ENCODE measurements around the gene IRAK1BP1.

The IRAK1BP1 gene

DNA sequence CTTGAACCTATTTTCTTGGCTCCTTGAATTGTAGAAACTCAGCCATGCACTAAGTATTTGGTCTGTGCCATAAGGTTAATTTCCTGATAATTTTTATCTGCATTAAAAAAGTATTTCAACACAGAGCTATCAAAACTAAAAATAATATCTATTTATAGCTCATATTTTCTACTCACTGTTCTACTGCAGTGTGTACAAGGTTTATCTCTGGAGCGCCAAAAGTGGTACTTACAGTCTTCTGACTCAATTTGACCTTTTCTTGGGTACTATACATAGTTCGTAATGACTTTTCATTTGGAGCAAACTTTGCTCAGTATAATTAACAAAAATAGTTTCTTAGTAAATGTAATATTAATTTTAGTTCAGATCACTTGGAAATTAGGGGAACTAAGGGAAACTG lies 69.2 kb downstream of the IRAK1BP1 start:
- H2AFZ ChIP-seq (ENCODE audit: low read depth), result no peak overlapping the region
- TF ChIP-seq, protein P1, sequence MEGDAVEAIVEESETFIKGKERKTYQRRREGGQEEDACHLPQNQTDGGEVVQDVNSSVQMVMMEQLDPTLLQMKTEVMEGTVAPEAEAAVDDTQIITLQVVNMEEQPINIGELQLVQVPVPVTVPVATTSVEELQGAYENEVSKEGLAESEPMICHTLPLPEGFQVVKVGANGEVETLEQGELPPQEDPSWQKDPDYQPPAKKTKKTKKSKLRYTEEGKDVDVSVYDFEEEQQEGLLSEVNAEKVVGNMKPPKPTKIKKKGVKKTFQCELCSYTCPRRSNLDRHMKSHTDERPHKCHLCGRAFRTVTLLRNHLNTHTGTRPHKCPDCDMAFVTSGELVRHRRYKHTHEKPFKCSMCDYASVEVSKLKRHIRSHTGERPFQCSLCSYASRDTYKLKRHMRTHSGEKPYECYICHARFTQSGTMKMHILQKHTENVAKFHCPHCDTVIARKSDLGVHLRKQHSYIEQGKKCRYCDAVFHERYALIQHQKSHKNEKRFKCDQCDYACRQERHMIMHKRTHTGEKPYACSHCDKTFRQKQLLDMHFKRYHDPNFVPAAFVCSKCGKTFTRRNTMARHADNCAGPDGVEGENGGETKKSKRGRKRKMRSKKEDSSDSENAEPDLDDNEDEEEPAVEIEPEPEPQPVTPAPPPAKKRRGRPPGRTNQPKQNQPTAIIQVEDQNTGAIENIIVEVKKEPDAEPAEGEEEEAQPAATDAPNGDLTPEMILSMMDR (conservative IDR thresholded peaks at IDR 0.05; ENCODE audit: low read depth, low read length), result no peak
- no peak overlapping the region for H3K4me2 ChIP-seq
- no peaks in the 10 kb centered on the region for H4K20me1 ChIP-seq (ENCODE audit: insufficient read depth)
- no peak overlapping the region for H3K4me3 ChIP-seq (IDR thresholded peaks at IDR 0.05; ENCODE audit: insufficient read depth, low read depth, low read length)
- no peak overlapping the region for H3K27ac ChIP-seq
- H3K9ac ChIP-seq, result no peak overlapping the region
- H3K27me3 ChIP-seq (ENCODE audit: insufficient read depth, low read depth), result no peaks in the 10 kb centered on the region
- H3K36me3 ChIP-seq (ENCODE audit: insufficient read depth), result no peaks in the 10 kb centered on the region
- H3K4me1 ChIP-seq (ENCODE audit: low read depth, poor library complexity, severe bottlenecking), result no peaks in the 10 kb centered on the region
- H3K79me2 ChIP-seq (ENCODE audit: insufficient read depth, low read depth), result no peaks in the 10 kb centered on the region

DNA sequence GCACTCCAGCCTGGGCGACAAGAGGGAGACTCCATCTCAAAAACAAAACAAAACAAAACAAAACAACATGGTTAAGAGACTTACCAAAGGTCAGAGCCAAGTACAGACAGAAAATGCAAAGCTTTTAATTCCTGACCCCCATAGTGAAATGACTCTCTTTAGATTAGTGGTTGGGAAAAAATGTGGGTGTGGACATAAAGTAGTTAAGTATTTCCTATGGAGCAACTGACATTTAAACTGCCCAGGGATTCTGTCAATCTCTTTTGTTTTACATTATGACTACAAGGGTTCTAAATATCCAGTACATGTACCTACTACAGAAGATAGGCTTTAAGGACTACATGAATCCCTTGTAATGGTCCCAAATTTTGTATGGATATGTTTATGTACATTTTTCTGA lies 75.1 kb downstream of the IRAK1BP1 start:
- TF ChIP-seq, protein P1 (conservative IDR thresholded peaks at IDR 0.05; ENCODE audit: low read depth, low read length), result no peak
- Histone ChIP-seq H2AFZ (ENCODE audit: low read depth) (no peak overlapping the region), H3K4me1 (ENCODE audit: low read depth, poor library complexity, severe bottlenecking) (no peaks in the 10 kb centered on the region), H3K36me3 (ENCODE audit: insufficient read depth) (no peaks in the 10 kb centered on the region; the same call in 1 of the 2 replicates), H3K27ac (no peak overlapping the region), H3K79me2 (ENCODE audit: insufficient read depth, low read depth) (no peaks in the 10 kb centered on the region), H3K27me3 (ENCODE audit: insufficient read depth, low read depth) (no peaks in the 10 kb centered on the region), H3K9ac (no peak overlapping the region), H3K4me2 (no peak overlapping the region), H4K20me1 (ENCODE audit: insufficient read depth) (no peaks in the 10 kb centered on the region), H3K4me3 (IDR thresholded peaks at IDR 0.05; ENCODE audit: insufficient read depth, low read depth, low read length) (no peak overlapping the region)

DNA sequence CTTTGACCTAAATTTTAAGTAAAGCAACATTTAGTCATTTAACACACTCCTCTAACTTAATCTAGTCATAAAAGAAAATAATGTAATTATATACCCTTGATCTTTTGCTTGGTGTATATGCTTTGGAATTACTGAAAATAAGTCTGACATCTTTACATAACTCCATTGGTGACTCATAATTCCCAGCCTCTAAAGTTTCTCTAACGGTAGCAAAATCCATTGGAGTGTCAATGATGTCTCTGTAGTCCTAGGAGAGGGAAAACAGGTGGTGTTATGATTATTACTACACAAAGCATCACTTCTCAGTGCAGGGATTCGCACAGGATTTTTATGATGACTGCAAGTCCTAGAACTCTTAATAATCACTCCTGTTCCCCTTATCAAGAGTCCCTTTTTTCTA lies 80.2 kb downstream of the IRAK1BP1 start:
- no peaks in the 10 kb centered on the region for H3K4me1 ChIP-seq (ENCODE audit: low read depth, poor library complexity, severe bottlenecking)
- H3K79me2 ChIP-seq (ENCODE audit: insufficient read depth, low read depth), result no peaks in the 10 kb centered on the region
- no peak overlapping the region for H3K27ac ChIP-seq
- peaks cover 2% of the 10 kb centered on the region for H3K36me3 ChIP-seq (ENCODE audit: insufficient read depth)
- H3K4me3 ChIP-seq (IDR thresholded peaks at IDR 0.05; ENCODE audit: insufficient read depth, low read depth, low read length), result no peak overlapping the region
- H3K9ac ChIP-seq, result no peak overlapping the region
- TF ChIP-seq, protein P1 (conservative IDR thresholded peaks at IDR 0.05; ENCODE audit: low read depth, low read length), result no peak
- no peak overlapping the region for H2AFZ ChIP-seq (ENCODE audit: low read depth)
- no peak overlapping the region for H3K4me2 ChIP-seq
- H3K27me3 ChIP-seq (ENCODE audit: insufficient read depth, low read depth), result no peaks in the 10 kb centered on the region
- H4K20me1 ChIP-seq (ENCODE audit: insufficient read depth), result no peaks in the 10 kb centered on the region

DNA sequence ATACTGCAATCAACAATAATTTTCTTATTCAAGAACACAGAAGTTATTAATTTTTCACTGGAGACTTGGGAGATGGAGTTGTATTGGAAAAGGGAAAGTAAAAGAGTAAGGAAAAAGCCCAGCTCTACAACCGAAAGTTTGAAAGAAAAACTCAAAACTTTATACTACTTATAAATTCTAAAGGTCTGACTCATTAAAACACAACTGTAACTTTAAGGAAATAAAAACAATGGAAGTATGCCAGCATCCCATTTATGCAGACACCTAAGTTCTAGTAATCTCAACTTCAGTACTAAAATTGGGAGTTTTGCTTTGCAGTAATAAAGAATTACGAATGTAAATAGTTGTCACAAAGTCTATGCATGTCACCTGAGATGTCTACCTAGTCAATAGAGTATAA lies 80.6 kb downstream of the IRAK1BP1 start:
- Histone ChIP-seq H3K79me2 (ENCODE audit: insufficient read depth, low read depth) (no peaks in the 10 kb centered on the region), H4K20me1 (ENCODE audit: insufficient read depth) (no peaks in the 10 kb centered on the region), H3K4me3 (IDR thresholded peaks at IDR 0.05; ENCODE audit: insufficient read depth, low read depth, low read length) (no peak overlapping the region), H3K4me1 (ENCODE audit: low read depth, poor library complexity, severe bottlenecking) (no peaks in the 10 kb centered on the region), H3K9ac (no peak overlapping the region), H3K27me3 (ENCODE audit: insufficient read depth, low read depth) (no peaks in the 10 kb centered on the region), H2AFZ (ENCODE audit: low read depth) (no peak overlapping the region), H3K27ac (no peak overlapping the region), H3K4me2 (no peak overlapping the region), H3K36me3 (ENCODE audit: insufficient read depth) (peaks cover 2% of the 10 kb centered on the region)
- TF ChIP-seq, protein P1 (conservative IDR thresholded peaks at IDR 0.05; ENCODE audit: low read depth, low read length), result no peak

Measured in KMS-11 (cell line).